HG03354 (cell line): ENCODE results near the gene STOML2.
A peak's percentile ranks its signal among the peaks of the same experiment; 100 is the strongest.
"Not testable (repeated sequence)": the region's sequence is repeated elsewhere in the genome, so short reads cannot be mapped to it uniquely, and the experiment has no call there.

Source experiments
- ATAC-seq: cut with Tn5 transposase; IDR thresholded peaks from one replicate; pipeline ENCODE4 v1.9.1; 2021; ENCODE audit warnings: mild to moderate bottlenecking; ENCODE audit not compliant: unreplicated experiment, poor library complexity, severe bottlenecking

Gene STOML2, protein sequence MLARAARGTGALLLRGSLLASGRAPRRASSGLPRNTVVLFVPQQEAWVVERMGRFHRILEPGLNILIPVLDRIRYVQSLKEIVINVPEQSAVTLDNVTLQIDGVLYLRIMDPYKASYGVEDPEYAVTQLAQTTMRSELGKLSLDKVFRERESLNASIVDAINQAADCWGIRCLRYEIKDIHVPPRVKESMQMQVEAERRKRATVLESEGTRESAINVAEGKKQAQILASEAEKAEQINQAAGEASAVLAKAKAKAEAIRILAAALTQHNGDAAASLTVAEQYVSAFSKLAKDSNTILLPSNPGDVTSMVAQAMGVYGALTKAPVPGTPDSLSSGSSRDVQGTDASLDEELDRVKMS

DNA sequence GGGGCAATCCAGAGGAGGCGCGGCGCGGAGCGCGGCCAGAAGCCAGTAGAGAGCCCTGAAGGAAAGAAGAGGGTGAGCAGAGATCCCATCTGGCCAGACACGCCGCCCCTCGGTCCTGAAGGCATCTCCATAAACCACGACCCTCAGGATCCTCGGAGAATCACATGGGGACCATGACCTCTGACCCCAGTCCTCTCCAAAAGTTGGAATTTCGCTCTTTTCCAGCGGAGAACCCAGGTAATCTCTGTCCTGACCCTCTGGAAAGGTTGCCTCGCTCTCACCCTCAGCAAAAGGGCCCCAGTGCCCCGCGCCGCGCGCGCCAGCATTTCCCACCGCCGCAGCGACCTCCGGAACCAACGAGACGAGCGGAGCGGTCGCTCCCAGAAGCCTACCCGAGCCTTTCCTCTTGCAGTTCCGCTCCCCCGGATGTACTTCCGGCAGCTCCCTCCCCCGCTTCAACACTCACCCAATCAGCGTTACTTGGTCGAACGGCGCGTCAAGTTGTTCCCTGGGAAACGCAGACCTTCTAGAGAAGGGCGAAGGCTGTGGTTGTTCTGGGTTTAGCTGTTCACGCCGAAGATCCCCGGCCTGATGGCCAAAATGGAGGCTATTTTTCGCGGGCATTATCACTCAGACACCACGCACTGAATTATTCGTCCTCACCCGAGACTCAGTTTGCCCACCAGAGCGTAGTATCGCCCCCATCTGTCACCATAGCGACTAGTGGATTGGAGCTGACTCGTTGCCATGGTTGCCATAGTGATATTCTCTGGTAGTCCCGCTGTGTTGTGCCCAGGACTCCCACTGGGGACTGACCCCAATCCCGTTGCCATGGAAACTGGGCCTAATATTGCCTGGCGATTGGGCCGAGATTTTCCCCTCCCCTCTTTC lies at the start of gene STOML2:
Gene STOML2, minus strand, starts transcription at position 363 of the 891 bp plus-strand sequence. Its CDS starts 37 bp downstream, at position 326.
- peak; percentile 94 for ATAC-seq

DNA sequence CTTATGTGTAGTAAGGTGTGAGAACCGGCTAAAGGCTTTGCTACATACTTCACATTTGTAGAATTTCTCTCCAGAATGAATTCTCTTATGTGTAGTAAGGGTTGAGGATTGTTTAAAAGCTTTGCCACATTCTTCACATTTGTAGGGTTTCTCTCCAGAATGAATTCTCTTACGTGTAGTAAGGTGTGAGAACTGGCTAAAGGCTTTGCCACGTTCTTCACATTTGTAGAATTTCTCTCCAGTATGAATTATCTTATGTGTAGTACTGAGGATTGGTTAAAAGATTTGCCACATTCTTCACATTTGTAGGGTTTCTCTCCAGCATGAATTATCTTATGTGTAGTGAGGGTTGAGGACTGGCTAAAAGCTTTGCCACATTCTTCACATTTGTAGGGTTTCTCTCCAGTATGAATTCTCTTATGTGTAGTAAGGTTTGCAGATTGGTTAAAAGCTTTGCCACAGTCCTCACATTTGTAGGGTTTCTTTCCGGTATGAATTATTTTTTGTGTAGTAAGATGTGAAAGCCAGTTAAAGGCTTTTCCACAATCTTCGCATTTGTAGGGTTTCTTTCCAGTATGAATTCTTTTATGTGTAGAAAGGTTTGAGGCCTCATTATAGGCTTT lies 45.1 kb upstream of the STOML2 start:
- not testable (repeated sequence) for ATAC-seq

DNA sequence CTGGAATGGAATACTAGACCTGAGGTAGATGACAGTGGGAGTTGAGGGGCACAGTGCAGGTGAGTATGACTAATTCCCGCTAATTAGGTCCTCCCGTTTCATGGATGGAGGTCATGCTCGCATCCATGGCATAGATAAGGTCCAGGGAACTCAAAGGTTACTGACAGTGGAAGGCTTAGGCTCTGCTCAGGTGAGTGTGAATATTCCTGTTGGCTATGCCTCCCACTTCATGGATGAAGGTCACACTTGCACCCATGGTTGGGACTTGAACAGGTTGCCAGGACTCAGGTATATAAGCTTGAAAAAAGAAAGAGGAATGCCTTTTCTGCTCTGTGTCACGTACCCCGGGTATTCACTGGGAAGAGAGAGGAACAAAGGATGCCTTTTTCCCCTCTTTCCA lies 39.1 kb upstream of the STOML2 start:
- no peak for ATAC-seq

DNA sequence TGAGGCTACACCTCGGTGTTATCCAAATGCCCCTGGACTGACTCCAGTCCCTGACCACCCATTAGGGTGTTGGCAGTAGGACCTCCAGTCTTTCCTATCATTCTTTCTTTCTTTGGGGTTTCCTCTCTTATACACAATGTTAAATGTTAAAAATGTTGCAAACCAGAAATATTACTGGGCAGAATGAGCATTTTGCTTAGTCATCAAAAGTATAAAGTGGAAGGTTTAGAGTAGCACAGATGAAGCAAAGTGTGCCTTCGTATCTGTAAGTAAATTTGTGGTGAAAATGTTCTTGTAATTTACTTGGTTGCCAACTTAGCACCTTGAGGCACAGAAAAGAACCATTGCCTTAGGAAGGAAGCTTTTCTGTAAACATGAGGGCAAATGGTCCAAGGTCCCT lies 37.2 kb upstream of the STOML2 start:
- no peak for ATAC-seq

DNA sequence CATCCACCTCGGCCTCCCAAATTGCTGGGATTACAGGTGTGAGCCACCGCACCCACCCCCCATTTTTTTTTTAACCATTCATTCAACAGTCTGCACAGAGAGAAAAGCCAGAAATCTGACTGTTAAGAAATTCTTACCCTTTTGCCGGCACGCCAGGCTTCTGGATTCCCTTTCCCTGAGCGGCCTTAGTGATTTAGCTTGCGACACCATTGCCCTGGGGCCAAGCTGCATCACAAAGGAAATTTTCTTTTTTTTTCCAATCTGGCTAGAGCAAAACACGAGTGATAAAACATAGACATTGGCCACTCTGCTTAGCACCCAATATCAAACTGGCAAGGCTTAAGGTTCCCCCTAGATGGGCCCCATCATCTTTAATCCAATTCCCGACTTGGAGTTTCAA lies 33.9 kb upstream of the STOML2 start:
- no peak for ATAC-seq

DNA sequence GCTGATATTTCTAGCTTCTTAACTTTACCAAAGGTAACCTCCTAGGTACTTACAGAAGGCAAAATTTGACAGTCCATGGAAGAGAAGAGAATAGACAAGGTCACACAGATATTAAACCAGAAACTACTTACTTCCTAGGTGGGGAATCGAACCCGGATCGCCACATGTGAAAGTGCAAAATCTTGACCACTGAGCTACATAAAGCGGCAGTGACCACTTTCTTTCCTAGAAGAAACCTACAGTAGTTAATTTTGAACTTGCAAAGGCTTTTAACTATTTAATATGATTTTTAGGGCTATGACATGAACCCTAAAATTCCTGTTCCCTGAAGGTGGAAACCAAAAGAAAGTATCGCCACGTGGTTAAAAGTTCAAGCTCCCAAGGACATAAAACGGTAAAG lies 33.1 kb upstream of the STOML2 start:
- ATAC-seq = no peak

DNA sequence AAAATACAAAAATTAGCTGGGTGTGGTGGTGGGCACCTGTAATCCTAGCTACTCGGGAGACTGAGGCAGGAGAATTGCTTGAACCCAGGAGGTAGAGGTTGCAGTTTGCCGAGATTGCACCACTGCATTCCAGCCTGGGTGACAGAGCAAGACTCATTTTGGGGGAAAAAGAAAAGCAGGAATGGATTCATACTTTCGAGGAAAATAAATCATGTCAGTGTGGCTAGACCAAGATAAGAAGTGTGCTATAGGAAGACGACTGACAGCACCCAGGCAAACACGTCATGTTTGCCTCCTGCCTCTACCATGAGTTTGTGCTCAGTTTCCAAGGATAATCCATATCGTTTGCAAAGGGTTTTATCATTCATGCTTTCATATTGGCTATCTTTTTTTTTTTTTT lies 32.0 kb upstream of the STOML2 start:
- ATAC-seq = no peak

DNA sequence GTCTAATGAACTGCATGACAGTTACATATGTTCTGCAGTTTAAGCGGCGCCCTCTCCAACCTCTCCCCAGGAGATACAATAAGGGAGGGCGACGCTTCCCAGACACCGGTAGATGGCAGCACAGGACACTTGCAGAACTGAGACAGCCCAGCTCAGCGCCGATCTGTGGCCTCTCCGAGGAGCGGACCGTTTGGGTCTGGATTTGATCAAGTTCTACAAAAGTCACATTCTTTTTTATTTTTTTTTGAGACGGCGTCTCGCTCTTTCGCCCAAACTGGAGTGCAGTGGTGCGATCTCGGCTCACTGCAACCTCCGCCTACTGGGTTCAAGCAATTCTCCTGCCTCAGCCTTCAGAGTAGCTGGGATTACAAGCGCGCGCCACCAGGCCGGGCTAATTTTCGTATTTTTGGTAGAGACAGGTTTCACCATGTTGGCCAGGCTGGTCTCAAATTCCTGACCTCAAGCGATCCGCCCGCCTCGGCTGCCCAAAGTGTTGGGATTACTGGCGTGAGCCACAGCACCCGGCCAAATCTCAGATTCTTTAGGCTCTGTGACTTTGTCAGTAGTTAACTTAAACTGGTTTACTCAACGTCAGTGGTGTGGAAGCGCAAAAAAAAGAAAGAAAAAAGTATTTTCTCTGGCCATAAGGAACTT lies 14.1 kb upstream of the STOML2 start:
- ATAC-seq = peak; percentile 57

DNA sequence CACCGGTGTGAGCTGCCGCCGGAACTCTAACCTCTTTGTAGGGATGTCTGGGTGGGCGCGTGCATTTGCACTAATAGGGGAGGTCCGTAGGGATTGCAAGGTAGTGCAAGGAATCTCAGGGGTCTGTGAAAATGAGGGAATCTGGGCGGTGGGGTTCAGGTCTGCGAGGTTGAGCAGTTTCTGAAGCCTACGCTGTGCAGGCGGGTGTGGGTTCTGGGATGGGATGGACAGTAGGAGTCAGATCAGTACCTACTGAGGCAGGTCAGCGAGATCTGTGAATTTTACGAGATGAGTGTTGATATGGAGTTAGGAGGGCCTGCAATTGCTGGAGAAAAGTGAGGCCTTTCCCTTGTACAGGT lies 13.6 kb upstream of the STOML2 start:
- no peak for ATAC-seq

DNA sequence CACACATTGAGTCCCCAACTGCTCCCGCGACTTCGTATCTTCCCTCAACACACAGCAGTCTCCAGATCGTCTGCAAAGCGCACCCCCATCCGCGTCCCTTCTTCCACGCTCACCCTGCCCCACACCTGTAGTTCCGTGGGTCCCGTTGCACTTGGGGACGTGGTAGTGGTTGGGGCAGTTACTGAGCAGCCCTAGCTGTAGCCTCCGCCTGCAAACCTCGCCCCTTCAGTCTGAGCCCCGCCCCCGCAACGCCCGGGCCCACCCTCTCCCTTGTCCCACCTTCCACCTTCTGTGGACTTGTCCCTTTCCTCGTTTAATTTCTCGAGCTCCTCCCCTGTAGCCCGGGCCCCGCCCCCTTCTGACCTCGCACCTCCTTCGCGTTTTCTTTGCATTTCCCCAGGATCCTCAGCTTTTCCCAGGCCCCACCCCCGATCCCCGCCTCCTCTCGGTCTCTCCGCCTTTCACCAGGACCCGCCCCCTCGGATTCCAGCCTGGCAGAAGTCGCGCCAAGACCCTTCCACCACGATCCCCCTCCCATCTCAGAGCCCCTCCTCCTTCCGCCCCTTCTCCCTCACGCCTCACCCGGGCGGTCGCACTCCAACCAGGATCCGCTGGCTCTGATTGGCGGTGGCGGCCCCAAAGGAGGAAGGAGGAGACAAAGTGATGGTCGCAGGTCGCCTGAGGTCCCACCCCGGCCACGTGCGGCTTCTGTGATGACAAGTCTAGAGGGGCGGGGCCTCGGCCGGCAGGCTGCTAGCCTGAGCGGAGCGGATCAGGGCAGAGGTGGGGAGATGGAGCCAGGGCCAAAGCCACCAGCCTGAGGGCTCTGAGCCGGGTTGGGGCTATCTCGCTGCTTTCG lies 13.0 kb upstream of the STOML2 start, which contains the start of gene ATOSB:
Gene ATOSB, minus strand, starts transcription at position 183 of the 859 bp plus-strand sequence. CDS start 7,588 bp downstream, outside the sequence.
- ATAC-seq = peak; percentile 67

DNA sequence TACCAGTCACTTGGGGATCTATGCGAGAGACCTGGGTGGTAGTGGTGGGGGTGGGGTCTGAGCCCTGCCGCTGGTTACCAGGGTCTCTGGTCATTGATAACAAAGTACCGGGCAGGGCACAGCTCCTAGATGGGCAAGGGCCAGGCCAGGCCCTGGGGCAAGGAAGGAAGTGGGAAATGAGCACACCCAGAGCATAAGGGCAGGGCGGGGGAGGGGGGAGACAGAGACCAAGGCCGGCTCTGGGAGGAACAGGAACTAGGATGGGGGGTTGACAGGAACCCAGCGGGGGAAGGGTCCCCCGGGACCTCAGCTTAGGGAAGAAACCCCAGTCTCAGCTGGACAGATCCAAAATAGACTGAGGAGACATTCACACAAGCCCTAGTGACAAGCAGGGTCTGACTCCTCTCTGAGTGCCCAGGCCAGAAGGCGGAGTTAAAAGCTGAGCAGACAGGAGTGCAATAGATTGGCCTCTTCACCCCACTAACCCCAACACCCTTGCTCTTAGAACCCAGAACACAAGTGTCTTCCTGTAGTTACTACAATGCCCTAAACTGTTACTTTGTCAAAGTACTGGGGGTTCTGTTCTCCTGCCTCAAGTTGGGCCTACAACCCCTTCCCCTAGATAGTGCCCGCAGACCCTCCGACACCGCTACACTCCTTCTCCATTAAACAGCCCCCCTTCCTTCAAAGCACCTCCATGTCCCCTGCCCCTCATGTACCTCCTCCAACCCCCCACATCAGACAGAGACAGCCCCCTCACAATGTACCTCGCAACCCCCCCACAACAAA lies 12.1 kb upstream of the STOML2 start:
- no peak for ATAC-seq

DNA sequence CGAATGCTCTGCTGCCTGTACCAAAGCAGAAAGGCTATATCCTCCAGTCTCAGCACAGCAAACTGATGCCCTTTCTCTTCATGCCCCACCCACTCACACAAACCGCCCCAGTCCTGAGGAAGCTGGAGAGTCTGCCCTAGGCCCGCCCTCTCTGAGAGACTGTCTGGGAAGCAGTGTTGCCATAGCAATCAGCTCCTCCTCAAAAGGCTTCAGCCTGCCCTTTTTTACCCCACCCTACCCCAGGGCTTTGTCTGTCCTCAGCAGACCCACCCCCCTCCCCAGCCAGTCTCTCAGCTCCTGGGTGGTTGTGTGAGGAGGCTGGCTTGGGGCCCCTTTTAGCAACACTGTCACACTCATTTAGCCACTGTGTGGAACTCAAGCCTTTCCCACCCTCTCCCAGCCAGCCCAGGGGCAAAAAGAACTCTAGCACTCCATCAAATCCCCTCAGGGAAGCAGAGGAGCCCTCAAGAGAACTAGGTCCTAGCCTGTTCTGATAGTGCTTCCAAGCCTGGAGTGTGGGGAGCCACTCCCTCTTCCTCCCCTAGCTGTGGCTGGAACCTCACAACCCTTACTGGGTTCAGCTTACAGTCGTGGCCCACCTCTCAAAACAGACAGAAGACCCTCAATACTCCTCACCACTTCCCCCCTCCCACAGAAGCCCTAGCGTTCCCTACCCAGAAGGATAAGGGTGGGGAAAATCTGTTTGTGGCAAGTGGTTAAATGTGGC lies 11.3 kb upstream of the STOML2 start:
- peak; percentile 11 for ATAC-seq

DNA sequence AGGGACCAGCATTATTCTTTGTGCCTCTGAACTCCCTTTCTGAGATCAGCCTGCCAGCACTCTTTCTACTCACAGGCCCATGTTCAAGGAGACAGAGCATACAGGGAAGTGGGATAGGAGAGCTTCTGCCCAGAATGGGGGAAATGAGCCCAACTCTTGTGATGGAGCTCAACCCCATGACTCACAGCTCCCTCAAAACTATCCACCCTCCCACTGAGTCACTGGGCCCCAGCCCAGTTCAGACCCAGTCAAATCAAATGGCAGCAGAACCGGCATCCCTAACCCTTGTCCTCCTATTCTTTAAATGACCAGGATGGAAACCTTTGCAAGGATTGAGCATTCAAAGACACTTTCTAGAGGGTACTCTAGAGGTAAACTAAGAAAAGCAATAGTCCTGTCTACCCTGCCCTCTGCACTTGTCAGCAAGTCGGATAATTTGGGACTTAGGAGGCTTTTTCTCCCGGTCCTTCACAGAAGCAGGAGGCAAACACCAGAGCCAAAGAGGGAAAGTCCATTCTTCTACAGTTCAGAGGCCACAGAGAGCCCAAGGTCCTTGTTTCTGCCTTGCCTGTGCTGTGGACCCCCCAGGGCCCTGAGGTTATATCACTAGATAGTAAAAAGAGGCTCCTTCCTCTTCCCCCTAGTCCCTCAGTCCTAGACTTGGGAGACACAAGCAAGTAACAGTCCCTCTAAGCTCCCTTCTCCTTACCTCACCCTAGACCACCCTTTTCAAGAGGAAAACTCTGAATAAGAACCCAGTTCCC lies 9.5 kb upstream of the STOML2 start:
- no peak for ATAC-seq

DNA sequence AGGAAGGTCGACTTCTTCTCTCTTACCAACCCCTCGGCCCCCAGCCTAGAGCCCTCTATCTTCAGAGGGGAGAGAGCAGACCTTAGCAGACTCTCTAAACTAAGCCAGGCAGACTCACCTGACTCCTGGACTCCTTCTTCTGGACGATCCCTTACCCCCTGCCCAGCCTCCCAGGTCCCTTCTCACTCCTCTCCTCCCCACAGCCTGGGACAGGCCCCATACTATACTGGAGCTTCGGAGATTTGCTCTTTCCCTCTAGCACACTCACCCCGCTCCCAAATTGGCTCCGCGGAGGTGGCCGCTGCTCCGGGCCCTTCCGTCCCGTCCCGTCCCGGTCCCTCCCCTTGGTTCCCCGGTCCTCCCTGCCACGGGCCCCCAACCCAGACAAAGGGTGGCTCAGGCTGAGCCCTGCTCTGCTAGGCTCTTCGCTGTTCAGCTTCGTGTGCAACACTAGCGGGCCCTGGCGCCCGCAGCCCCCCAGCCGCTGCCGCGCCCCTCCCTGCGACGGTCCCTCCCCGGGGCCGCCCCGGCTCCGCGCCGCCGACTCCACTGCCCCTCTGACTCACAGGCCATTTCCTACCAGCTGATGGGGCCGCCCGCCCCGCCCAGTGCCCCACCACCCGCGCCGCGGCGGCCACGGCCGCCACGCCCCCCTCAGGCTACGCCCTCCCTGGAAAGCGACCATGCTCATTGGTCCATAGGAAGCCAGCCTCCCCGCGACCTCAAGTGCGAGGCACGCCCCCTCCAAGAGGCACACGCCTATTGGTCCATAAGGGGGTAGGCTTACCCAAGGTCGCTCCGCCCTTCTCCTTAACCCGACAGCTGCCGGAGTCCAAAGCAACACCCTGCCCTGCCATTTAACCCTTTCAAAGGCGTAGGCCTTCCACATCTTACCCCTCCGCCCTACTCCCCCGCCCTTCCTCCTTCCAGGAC lies 8.3 kb upstream of the STOML2 start:
- ATAC-seq = peak; percentile 67

DNA sequence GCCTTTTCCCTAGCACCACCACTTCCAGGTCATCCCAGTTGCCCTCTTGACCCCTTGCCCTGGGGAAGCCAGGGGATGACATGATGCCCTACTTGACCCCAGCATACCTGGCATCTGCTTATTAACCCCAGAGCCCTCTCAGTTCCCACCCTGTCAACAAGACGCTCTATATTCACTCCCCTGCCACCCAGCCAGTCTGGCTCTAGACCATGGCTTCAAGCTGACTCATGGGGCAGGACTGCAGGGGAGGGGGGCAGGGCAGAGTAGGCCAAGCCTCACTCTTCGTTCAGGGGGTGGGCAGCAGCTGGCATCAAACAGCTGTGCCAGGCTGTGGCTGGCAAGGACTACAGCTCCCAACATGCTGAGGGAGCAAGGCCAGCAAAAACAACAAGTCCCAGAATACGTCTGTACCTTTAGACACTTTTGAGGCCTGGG lies 7.4 kb upstream of the STOML2 start:
- no peak for ATAC-seq
